Neural progenitor cell (in vitro differentiated cells): ENCODE results near the gene OMA1.

ENCODE experiments used
- CTCF ChIP-seq: fragments of 200-600 bp; sonication (generic); IDR thresholded peaks from 2 replicates; pipeline ENCODE4 v1.5.1; 2017; ENCODE audit warnings: antibody characterized with exemption, mild to moderate bottlenecking
- EZH2 ChIP-seq: fragments of 200-600 bp; sonication (generic); IDR thresholded peaks from 2 replicates; pipeline ENCODE4 v1.6.1; 2017; ENCODE audit warnings: antibody characterized with exemption, mild to moderate bottlenecking, moderate library complexity
- EZH2phosphoT487 ChIP-seq: fragments of 200-600 bp; sonication (generic); IDR thresholded peaks from 2 replicates; pipeline ENCODE4 v1.6.1; 2017; ENCODE audit warnings: antibody characterized with exemption

GRCh38 chr1:58434607-58435006, 111.9 kb downstream of the OMA1 start:
- TF ChIP-seq CTCF (no peak), EZH2phosphoT487 (no peak), EZH2 (no peak)
